ENCODE results near the gene FILIP1. TPM values are rescaled to one million over a fixed set of nuclear protein-coding genes. Genes with fewer than 3 reads are reported as not detected.
"Not testable (repeated sequence)": the region's sequence is repeated elsewhere in the genome, so short reads cannot be mapped to it uniquely, and the experiment has no call there.

The FILIP1 gene
- total RNA-seq, 1 experiment from 2014 or later, result not detected

DNA sequence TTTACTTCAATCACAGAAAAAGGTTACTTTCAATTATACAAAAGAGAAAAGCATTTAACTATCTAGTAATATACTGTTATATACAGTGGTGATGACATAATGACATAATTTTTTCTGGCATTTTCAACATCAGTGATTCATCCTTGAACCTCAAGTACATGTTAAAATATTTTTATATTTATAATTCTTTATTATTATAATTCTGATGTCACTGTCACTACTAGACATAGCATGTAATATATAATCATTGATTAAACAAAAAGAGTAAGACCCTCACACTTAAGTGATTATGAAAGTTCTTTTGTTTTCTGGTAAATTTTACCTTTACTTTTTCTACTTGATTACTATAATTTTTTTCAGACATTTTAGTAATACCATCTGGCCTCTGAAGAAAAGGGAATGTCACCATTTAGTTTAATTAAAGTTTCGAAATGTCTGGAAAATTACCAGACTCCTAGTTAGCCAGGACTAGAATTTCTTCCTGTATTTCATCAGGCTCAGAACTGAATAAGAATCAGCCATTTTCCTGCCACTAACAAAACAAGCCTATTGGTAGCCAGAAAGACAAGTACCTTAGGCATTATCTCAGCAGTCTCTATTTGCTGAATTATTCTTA, 71.5 kb downstream of the FILIP1 start:
- DNase-seq (ENCODE audit: low read depth), result no peak

DNA sequence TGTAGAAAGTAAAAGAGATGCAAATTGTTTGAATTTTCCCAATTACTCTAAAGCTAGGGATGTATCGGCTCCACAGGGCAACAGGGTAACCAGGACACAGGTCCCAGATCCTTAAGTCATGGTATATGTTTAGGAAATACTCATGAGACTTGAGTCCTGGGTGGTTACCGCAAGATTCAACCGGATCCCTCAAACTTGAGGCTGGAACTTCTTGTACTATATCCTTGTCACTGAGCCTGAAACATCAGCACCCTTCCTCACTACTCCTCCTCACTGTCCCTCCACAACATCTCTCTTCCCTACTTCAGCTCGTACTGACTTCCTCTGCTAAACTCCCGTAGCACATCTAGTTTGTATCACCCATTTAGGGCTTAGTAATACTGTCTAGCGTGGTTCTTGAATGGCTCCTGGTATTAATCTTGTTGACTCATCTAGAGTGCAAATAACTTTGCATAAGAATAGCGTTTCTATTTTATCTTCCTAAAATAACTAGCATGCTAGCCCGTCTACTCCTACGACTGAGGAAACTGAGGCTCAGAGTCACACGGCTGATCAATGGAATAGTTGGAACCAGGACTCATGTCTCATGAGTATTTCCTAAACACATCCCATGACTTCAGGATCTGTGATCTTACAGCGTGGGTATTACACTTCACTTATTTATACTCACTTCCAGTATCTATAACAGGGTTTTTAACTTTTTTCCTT, 72.1 kb downstream of the FILIP1 start:
- DNase-seq (ENCODE audit: low read depth), result no peak

DNA sequence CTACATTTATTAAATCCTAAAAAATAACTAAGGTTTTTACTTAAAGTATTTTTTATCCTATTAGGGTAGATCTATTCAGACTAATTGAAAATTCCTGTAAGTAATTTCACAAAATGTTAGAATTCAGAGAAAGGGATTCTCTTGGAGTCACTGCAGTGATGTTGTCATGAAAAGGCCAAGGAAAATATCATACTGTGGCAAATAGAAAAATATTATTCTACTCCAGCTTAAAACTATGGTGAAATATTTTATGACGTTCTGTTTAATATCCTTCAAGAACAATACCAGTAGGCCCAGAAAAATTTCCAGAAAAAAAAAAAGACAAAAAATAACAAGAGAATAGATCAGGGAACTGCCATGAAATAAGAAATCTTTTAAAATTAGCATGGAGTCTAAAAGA, 73.6 kb downstream of the FILIP1 start:
- DNase-seq (ENCODE audit: low read depth), result no peak

DNA sequence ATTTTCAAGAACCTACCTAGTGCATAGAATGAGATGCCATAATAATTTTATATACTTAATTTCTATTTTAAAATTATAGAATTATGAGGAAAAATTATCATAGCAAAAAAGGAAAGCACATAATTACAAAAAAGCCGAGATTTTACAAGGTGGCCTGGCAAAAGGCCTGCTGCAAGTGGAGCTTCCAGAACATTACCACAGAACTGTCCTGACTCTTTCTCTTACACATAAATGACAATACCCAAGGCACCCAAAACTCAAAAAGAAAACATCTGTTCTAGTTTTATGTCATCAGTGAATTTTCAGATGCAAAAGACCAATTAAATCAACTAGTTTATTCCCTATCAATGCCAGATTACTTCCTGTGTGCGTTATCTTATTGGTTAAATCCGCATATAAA, 74.2 kb downstream of the FILIP1 start:
- DNase-seq (ENCODE audit: low read depth), result no peak

DNA sequence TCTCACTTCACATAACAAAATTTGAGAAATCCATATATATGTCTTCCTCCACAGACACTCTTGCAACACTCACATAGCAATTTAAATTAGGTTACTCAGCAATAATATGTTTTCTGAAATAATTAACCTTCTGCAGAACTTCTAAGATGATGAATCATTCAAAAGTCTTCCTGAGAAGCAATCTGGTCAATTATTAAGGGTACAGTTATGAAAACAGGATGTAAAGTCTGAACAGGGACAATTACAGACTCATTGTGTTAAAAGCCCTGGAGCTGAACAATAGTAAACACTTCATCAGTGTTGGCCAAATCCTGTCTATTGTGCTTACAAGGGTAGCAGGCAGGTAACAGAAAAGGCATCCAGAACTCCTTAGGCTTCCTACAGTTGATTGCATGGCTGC, 75.4 kb downstream of the FILIP1 start:
- DNase-seq (ENCODE audit: low read depth), result no peak

DNA sequence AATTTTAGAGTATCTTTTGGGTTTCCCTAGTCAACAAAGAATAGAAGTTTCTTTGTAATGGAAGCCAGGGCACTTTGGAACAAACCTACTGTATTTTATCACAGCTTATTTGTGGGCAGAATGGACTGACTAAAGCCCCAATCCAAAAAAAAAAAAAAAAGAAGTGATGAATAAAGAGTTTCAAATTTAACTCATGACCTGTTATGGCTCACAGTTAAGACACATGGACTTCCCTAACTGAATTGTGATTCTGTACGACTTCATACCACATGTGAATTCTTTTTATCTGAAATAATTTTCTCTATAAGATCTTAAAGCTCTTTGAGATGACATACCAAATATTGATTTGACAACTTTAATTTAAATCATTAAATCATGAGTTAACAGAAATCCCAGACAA, 77.2 kb downstream of the FILIP1 start:
- no peak for DNase-seq (ENCODE audit: low read depth)

DNA sequence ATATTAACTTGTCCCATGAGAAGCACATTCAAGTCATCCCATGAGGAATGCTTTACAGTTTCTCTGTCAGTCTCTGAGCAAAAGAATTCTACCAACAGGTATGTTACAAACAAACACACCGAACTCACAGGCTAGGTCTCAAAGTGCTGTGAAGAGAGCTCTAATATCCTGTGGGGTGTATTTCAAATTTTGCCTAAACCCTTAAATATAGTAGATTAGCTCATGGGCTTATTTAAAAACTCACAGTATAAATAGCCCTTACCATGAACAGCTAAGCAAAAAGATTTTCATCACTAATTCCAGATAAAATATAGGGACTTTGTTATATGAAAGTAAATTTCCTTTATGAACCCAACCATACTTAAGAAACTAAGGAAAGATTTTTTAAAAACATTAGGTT, 77.8 kb downstream of the FILIP1 start:
- DNase-seq (ENCODE audit: low read depth), result no peak

DNA sequence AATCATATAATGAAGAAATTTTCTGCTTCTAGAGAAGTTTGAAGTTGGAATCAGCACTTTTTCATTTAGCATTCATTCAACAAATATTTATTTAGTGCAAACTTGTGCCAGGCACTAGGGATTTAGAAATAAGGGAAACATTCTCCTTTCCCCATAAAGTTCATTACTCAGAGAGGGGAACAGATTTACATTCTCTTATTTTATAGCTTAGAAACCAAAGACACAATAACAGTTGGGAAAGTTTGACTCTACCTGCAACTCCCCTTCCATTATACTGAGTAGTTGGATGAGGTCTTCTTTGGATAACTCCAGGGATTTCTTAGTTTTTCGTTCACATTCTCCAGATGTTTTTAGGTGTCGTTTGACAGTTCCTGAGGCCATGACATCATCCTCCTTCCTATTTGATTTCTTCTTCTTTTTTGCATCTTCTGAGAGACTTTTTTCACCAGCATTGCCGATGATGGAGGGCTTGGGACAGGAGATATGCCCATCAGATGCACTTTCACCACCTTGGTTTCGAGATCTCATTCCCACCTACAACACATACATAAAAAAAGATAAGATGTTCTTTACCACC, 79.1 kb downstream of the FILIP1 start:
- no peak for DNase-seq (ENCODE audit: low read depth)

DNA sequence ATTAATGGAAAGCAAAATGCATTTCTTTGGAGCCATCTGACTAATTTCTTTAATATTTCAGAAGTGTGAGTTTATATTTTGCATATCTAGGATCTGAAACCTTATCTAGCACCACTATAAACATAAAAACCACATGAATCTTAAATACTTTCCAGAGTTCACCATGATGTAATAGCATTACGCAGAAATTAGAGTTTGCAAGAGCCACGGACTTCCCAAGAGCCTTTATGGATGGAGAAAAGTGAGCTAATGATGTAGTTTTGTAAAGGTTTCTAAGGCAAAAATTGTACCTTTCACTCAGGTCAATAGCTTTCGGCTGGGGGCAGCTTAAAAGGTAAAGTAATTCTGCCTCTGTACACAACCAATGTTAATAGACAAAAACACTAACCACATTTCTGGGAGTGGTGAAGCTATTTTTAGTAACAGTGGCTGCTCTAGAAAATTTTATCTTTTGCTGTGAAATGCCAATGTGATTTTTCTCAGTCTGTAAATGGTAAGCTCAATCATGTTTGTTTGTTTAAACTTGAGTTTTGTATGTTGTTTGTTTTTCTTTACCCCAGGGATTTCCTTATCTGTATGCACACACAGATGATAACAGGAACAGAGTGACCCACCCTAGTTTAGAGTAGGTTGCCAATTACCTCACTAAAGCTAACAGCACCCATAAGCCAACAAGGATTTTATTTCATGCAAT, 80.5 kb downstream of the FILIP1 start:
- no peak for DNase-seq (ENCODE audit: low read depth)

DNA sequence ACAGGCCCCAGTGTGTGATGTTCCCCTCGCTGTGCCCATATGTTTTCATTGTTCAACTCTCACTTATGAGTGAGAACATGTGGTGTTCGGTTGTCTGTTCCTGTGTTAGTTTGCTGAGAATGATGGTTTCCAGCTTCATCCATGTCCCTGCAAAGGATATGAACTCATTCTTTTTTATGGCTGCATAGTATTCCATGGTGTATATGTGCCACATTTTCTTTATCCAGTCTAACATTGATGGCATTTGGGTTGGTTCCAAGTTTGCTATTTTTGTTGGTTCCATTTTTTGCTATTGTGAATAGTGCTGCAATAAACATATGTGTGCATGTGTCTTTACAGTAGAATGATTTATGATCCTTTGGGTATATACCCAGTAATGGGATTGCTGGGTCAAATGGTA, 83.0 kb downstream of the FILIP1 start:
- not testable (repeated sequence) for DNase-seq (ENCODE audit: low read depth)

DNA sequence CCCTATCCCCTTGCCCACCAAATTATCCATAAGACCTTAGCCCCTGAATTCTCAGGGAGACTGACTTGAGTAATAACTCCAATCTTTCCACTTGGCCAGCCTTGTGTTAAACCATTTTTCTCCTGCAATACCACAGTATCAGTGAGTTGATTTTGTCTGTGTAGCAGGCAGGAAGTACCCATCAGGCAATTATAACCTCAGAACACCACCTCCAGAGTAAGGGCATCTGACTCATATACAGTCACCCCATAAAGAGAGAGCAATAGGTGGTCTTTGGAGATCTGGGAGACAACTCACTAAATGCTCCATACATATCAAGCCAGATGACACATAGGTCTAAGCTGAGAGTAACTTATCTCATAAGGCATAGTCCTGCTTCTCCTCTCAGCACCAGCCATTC, 83.7 kb downstream of the FILIP1 start:
- DNase-seq (ENCODE audit: low read depth), result no peak

DNA sequence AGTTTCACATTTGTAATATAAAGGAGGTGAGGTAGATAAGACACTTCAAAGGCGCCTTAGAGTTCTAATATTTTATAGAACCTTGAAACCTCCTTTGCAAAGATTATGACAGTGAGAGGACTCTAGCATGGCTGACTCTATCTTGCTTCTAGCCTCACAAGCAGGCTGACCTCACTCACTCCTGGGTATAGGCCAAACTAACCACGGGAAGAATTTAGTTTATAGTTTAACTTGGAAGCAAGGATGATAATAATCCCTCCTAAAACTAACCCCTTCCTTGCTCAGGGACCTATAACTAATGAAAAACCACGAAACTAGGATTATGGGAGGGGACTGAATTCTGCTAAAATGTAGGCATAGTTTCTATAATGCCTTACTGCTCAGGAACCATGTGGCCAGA, 84.3 kb downstream of the FILIP1 start:
- no peak for DNase-seq (ENCODE audit: low read depth)

DNA sequence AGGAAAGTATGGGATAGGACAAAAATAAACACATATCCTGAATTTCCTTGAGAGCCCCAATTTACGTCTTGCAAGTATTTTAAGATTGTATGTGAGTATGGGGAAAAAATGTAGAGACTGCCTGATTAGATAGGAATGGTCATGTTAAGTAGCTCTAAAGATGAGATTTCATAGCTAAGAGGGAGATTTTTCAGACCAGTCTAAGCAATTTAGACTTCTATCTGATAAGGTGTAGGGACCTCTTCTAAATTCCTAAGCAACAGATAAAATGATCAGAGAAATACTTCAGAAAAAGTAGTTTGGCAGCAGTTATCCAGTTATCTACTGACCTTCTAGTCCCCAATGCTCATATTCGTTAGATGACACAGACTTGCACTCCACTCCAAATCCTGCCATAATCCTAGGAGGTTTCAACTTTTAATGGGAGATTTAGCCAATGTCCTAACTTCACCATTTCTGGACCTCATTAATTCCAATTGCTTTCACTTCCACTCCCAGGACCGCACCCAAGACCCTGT, 90.0 kb downstream of the FILIP1 start:
- no peak for DNase-seq (ENCODE audit: low read depth)

DNA sequence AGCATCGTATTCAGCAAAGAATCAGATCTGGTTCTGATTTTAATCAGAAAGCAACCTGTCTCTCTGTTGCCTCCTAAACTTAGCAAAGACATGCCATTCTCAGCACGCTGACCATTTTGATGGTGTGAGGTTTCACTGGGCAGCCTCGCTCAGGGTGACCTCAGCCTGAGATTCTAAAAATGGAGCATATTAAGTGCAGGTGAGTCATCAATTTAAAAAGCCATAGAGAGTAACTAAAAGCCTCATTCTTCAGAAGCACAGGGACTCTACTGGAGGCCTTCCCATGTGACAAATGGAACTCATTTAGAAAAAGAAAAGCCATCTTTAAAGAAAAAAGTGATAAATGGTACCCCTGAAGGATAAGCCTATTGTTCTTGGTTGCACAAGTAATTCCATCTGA, 91.3 kb downstream of the FILIP1 start:
- peak; percentile 32 for DNase-seq (ENCODE audit: low read depth)

DNA sequence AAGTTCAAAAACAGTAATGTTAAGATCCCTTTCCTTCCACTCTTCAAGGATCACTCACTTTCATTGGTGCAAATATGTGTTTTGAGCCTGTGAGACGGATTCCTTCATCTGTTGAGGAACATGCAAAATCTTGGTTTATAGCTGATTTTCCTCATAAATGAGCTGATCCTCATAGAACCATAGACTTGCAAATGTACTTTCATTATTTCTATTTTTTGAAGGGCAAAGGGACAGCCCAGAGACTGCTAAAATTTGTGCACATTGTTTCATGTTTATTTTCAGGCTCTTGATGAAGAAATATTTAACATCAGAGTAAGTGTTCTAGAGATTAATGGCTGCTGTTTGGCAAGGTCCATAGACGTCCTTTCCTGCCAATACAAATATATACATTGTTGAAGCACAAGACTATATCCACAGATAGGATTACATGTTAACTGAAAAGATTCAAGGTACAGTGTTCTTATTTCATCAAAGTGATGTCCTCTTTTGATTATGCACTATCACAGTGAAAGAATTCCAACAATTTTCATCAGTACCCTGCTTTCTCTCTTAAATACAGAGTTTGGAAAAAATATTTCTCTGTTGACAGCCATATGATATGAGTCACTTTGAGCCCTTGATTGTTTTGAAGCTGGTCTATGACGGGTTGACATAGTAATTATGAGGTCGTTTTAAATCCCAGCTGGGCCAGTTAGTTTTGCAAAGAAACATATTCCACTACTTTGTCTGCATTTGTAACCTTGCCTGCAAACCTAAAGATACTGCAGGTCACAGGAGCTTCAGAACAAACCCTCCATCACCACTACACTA, 95.7 kb downstream of the FILIP1 start:
- DNase-seq (ENCODE audit: low read depth), result no peak

DNA sequence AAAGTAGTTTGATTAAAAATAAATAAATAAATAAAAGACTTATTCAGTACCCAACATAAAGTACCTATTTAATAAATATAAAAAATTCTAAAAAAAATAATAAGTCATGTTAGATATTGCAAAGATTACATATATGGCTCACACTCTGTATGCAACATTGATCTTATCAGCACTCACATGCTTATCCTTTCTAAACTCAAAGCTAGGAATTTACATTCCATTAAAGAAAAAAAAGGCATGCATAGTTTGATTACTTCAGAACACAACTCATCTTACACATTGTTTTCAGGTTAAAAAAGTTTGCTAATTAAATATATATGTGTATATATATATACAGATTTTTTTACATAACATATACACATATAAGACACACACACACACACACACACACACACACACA, 96.4 kb downstream of the FILIP1 start:
- no peak for DNase-seq (ENCODE audit: low read depth)

DNA sequence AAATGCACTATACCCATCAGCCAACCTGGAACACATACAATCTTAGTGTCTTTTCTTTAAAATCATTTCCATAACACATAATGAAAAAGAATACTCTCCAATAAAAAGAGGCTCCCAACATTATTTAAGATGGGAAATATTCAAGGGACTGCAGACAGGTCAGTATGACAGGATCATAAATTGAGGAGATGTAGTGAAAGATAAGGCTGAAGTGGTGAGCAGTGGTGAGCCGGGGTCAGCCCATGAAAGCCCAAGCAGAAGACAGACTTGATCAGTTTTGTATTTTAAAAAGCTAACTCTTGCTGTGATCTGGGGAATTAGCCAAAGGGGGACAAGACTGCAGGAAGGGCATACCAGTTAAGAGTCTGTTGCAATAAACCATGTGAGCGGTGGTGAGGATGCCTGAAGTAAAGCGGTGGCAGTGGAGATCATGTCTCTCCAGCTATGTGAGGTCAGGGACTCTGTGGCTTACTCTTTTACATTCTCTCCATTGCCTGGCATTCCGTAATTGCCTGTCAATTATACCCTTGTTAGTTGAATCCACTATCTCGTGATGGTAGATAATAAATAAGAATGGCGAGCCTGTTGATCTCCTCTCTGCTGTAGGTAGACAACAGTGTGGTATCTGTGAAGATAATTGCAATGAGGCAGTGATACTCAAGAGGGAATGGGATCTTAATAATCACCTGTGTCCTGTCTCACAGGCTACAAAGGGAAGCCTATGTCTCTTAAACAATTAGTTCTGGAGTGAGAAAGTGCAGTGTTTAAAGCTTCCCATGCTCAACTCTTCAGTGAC, 97.4 kb downstream of the FILIP1 start:
- no peak for DNase-seq (ENCODE audit: low read depth)

DNA sequence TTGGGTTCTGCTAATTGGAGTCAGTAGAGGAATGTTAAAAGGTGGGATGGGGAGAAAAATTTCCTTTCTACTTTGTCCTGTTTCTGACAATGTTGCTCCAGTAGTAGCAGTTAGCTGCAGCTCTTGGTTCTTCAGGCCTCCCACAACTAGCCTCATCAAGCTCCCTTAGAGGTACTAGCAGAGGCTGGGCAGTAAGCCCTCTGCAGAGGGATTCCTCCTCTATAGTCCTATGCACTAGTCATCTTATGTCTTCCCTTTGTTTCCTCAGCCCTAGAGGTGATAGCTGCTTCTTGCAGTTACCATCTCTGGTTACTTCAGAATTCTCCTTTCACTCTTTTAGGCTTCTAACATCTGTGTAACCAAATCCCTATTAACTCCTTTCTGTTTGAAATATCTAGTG, 99.8 kb downstream of the FILIP1 start:
- DNase-seq (ENCODE audit: low read depth), result no peak

DNA sequence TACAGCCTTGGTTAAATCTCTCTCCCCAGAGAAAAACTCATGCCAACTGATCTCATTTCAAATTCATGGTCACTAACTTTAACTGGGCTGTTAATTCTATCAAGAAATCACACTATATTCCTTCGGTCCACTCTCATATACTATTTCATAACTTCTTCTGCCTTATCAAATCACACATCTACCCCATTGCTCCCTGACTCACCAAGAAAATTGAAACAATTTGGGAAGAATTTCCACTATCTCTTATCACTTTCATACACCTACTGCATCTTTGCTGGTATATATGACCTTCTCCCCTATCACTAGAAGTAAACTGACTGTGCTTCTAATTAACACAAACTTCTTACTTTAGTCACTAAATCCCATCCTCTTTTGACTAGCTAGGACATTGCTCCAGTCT, 102.3 kb downstream of the FILIP1 start:
- DNase-seq (ENCODE audit: low read depth), result no peak

DNA sequence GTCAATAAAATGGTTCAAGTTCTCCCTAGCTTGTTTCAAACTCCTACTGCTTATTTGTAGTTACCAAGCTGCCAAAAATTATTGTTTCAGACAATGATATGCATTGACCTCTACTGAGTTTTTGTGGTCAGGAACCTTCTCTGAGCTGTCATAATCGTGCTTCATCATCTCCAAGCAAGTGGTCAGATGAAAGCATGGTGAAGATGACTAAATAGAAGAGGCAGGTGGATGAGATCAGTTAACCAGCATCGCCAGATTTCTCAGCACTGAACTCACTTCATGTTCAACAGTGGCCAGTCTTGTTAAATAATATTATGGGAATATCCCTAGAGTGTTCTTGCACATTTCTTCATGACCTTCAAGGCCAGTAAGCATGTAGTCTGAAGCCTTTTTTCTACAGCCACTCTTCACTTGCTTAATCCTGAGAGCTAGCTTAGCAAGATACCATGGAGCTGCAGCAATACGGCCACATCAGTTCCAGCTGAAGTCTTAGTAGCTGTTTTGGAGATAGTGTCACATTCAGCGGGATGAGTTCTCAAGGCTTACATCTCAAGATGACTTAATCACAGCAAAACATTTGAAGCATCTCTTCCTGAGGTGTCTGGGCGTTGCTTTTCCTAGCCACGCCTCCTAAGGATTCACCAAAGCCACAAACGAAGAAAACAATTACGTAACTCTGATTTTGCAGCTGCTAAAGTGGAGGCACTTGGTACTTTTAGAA, 107.4 kb downstream of the FILIP1 start:
- no peak for DNase-seq (ENCODE audit: low read depth)

Data from RPMI7951 (cell line).